GM12878 (cell line): Measurements from ENCODE around the gene VPS13C.

ENCODE experiments used
- CREM ChIP-seq: IDR thresholded peaks from 2 replicates; pipeline ENCODE4 v1.6.1; 2014; ENCODE audit warnings: antibody characterized with exemption, low read depth
- EZH2 ChIP-seq: IDR thresholded peaks from 2 replicates; pipeline ENCODE4 v1.6.1; 2012; ENCODE audit warnings: low read depth, mild to moderate bottlenecking, control low read depth, inconsistent platforms, low read length, borderline replicate concordance; ENCODE audit not compliant: control insufficient read depth
- RCOR1 ChIP-seq: conservative IDR thresholded peaks from 2 replicates; pipeline ENCODE4 v1.6.1; 2012; ENCODE audit warnings: low read depth, low read length, improper control_type of control experiment
- RELA ChIP-seq: fragments of 450-650 bp; IDR thresholded peaks from 2 replicates; pipeline ENCODE4 v1.8.0; 2014; ENCODE audit warnings: borderline replicate concordance; ENCODE audit not compliant: partially characterized antibody
- TF ChIP-seq, protein P1 (sequence below): fragments of 450-650 bp; IDR thresholded peaks from 2 replicates; pipeline ENCODE4 v1.6.1; 2016; ENCODE audit warnings: mild to moderate bottlenecking, moderate library complexity, borderline replicate concordance

DNA sequence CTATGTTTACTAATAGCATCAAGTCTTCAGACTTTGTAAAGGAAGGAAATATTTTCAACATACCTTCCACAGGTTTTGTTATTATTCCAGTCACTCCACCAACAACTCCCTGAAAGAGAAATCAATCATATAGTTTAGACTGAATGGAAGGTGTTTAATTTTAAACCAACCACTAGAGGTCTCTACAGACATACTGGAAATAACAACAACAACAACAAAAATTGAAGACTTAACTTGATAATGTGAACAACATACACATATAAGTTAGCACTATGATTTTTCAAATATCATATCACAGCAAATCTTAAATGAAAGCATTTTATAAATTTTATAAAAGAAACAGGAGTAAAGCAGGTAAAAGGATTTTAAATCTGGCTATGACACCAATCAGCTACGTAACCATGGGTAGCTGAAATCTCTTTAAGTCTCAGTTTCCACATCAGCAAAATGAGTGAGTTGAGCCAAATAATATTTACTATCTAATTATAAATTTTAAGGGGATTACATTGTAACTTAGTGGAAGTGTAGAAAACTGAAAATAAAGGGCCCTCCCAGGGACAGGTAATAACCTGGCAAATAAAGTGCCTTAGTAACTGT is 188.2 kb downstream of the VPS13C start:
- no peak for TF ChIP-seq EZH2
- TF ChIP-seq, protein P1, sequence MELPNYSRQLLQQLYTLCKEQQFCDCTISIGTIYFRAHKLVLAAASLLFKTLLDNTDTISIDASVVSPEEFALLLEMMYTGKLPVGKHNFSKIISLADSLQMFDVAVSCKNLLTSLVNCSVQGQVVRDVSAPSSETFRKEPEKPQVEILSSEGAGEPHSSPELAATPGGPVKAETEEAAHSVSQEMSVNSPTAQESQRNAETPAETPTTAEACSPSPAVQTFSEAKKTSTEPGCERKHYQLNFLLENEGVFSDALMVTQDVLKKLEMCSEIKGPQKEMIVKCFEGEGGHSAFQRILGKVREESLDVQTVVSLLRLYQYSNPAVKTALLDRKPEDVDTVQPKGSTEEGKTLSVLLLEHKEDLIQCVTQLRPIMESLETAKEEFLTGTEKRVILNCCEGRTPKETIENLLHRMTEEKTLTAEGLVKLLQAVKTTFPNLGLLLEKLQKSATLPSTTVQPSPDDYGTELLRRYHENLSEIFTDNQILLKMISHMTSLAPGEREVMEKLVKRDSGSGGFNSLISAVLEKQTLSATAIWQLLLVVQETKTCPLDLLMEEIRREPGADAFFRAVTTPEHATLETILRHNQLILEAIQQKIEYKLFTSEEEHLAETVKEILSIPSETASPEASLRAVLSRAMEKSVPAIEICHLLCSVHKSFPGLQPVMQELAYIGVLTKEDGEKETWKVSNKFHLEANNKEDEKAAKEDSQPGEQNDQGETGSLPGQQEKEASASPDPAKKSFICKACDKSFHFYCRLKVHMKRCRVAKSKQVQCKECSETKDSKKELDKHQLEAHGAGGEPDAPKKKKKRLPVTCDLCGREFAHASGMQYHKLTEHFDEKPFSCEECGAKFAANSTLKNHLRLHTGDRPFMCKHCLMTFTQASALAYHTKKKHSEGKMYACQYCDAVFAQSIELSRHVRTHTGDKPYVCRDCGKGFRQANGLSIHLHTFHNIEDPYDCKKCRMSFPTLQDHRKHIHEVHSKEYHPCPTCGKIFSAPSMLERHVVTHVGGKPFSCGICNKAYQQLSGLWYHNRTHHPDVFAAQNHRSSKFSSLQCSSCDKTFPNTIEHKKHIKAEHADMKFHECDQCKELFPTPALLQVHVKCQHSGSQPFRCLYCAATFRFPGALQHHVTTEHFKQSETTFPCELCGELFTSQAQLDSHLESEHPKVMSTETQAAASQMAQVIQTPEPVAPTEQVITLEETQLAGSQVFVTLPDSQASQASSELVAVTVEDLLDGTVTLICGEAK: no peak
- TF ChIP-seq RELA: no peak
- no peak for TF ChIP-seq CREM
- TF ChIP-seq RCOR1: no peak
